GM12864 (cell line): ENCODE results near the gene SNX10.

Experiments
- DNase-seq: peaks from one replicate; pipeline ENCODE4 v3.0.0-alpha.2; 2011; ENCODE audit warnings: low read depth
- H3K4me3 ChIP-seq: 2 replicates; pipeline ENCODE4 v1.5.1; 2011; ENCODE audit warnings: mild to moderate bottlenecking, low read depth, low read length, control low read depth
- CTCF ChIP-seq: IDR thresholded peaks from 2 replicates; pipeline ENCODE4 v1.5.1; 2011; ENCODE audit warnings: low read depth, mild to moderate bottlenecking, moderate library complexity, low read length, control low read depth, inconsistent platforms; ENCODE audit errors: missing control alignments

The SNX10 gene

DNA sequence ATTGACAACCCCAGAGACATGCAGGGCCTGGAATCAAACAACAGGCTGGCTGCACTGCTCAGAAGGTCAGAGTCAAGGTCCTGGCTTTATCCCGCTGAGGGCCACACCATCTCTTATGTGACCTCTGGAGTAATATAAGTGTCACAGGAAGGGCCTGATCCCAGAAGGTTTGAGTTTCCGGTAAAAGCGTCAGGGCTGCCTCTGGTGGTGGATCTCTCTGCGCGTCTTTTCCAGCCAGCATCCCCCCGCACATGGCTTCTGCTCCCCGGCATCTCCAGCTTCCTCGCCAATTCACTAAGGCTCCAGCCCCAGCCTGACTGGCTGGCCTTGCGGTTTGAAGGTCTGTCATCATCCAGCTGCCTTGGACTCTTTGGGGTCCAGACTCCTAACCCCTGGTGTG lies 54.2 kb downstream of the SNX10 start:
- no peak for DNase-seq
- no peak for TF ChIP-seq CTCF

GRCh38 chr7:26346611-26347203 lies 55.0 kb downstream of the SNX10 start:
- TF ChIP-seq CTCF = no peak
- no peak overlapping the region for H3K4me3 ChIP-seq
- no peak for DNase-seq

More for the DNA sequence above, 54.2 kb downstream of the SNX10 start:
- H3K4me3 ChIP-seq = no peak overlapping the region

DNA sequence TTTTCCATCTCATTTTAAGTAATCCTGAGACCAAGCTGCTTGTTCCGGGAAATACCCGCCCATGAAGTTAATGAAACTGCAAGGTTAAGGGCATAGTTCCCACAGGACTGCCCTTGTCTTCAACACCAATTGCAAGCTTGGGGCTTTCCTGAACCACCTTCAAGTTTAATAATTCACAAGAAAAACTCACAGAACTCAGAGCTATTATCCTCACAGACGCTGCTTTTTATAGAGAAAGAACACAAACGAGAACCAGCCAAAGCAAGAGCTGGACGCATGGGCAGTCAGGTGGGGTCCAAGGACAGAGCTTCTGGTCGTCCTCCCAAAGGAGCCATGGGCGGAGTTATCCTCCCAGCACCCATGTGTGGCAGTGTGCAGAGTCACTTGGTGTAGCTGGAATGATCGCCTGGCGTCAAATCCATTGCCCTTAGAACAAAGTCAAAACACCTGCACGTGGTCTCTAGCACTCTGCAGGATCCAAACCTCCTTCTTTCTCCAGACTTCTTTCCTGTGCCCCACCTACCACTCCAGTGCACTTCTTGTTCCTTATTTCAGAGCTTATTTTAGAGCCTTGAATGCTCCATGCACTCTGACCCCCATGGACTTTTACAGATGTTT lies 56.7 kb downstream of the SNX10 start:
- DNase-seq = no peak
- no peak for TF ChIP-seq CTCF
- no peak overlapping the region for H3K4me3 ChIP-seq

GRCh38 chr7:26349005-26349915 lies 57.6 kb downstream of the SNX10 start:
- H3K4me3 ChIP-seq = no peak overlapping the region
- no peak for TF ChIP-seq CTCF
- DNase-seq = no peak

DNA sequence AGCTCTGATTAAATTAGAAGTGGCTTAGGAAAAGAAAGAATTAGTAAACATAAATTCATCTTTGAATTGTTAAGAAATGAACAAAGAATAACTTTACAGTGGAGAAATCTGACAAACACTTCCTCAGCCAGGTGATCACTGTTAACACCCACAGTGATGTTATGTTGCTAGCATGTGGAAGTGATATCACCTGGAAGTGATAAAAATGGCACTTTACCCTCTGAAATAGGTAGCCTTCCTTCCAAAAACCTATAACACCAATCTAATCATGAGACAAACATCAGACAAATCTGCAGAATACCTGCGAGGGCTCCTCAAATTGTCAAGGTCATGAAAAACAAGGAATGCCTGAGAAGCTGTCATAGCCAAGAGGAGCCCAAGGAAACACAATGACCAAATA lies 59.5 kb downstream of the SNX10 start:
- TF ChIP-seq CTCF = no peak
- no peak overlapping the region for H3K4me3 ChIP-seq
- DNase-seq = no peak

GRCh38 chr7:26356229-26356628 lies 64.6 kb downstream of the SNX10 start:
- no peak overlapping the region for H3K4me3 ChIP-seq
- no peak for DNase-seq
- TF ChIP-seq CTCF = no peak
